Measurements from ENCODE around the gene GIMAP8. TPM values are rescaled to one million over a fixed set of nuclear protein-coding genes. Genes with fewer than 3 reads are reported as not detected.

Gene GIMAP8
- total and polyA plus RNA-seq, 10 donors: 10.9 to 96.0 (median 54.1) TPM

DNA sequence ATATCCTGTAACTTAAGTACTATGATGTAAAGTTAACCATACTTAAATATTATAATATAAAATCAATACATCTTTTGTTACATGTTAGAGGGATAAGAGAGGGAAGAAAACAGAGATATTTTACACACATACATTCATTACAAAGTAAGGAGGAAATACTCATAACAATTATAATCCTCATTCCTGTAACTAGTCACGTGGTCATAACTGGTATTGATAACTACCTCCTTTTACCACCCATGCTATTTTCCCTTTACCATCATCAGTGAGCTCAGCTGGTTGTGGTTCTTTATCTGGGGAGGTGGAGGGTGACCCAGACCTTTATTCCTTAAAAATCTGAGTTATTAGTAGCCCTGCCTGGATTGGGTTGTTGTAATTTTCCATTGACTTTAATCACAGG, 8.3 kb downstream of the GIMAP8 start:
- Histone ChIP-seq H3K4me1 (peaks cover 0 to 43% (median 16%) of the 10 kb centered on the region in 6 donors), H3K36me3 (peaks cover 0 to 77% (median 4%) of the 10 kb centered on the region in 6 donors), H3K9me3 (peaks cover 0 to 62% (median 43%) of the 10 kb centered on the region in 8 donors), H3K27ac (peak overlapping the region in 1 of 8 donors; percentile 28), H3K4me3 (no peak overlapping the region), H3K27me3 (replicated peaks in 1 of 7) (no peaks in the 10 kb centered on the region)
- DNase-seq: no peak
- WGBS, 5 donors: 82 to 91% (median 86%) methylated on average over 1 of the region's 1 CpG
- intact Hi-C loops (cut with DNase I; ENCODE audit: low total_unique reads): loop anchor here (5.0 kb wide), 1 partner anchor 114 kb away; no protein-coding TSS in a partner anchor
- TF ChIP-seq, protein P1, sequence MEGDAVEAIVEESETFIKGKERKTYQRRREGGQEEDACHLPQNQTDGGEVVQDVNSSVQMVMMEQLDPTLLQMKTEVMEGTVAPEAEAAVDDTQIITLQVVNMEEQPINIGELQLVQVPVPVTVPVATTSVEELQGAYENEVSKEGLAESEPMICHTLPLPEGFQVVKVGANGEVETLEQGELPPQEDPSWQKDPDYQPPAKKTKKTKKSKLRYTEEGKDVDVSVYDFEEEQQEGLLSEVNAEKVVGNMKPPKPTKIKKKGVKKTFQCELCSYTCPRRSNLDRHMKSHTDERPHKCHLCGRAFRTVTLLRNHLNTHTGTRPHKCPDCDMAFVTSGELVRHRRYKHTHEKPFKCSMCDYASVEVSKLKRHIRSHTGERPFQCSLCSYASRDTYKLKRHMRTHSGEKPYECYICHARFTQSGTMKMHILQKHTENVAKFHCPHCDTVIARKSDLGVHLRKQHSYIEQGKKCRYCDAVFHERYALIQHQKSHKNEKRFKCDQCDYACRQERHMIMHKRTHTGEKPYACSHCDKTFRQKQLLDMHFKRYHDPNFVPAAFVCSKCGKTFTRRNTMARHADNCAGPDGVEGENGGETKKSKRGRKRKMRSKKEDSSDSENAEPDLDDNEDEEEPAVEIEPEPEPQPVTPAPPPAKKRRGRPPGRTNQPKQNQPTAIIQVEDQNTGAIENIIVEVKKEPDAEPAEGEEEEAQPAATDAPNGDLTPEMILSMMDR (IDR thresholded peaks at IDR 0.05 in 8 of 11, conservative IDR thresholded peaks at IDR 0.05 in 3 of 11): no peak
- TF ChIP-seq POLR2A (IDR thresholded peaks at IDR 0.05) (no peak), POLR2AphosphoS5 (IDR thresholded peaks at IDR 0.05) (no peak)

DNA sequence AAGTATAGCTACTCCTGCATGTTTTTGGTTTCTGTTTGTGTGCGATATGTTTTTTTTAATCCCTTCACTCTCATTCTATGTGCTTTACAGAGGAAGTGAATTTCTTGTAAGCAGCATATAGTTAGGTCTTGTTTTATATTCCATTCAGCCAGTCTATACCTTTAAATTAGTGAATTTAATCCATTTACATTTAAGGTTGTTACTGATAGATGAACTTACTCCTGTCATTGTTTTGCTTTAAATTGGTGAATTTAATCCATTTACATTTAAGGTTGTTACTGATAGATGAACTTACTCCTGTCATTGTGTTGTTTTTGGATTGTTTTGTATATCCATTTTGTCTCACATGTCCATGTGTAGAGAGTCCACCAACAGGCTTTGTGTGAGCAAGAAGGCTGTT, 11.1 kb downstream of the GIMAP8 start:
- peaks cover 7 to 47% (median 28%) of the 10 kb centered on the region in 6 donors for H3K4me1 ChIP-seq
- H3K9me3 ChIP-seq: peaks cover 0 to 55% (median 41%) of the 10 kb centered on the region in 8 donors
- H3K4me3 ChIP-seq: no peak overlapping the region
- intact Hi-C loops (cut with DNase I; ENCODE audit: low total_unique reads): no loop called here
- TF ChIP-seq, protein P1 (IDR thresholded peaks at IDR 0.05 in 8 of 11, conservative IDR thresholded peaks at IDR 0.05 in 3 of 11): no peak
- TF ChIP-seq POLR2AphosphoS5 (IDR thresholded peaks at IDR 0.05) (no peak), POLR2A (IDR thresholded peaks at IDR 0.05) (no peak)
- no peak for DNase-seq
- H3K36me3 ChIP-seq: peaks cover 0 to 72% (median 4%) of the 10 kb centered on the region in 6 donors
- H3K27me3 ChIP-seq (replicated peaks in 1 of 7): no peaks in the 10 kb centered on the region
- 90 to 100% (median 93%) methylated on average over 1 of the region's 1 CpG for WGBS, 5 donors
- no peak overlapping the region for H3K27ac ChIP-seq

DNA sequence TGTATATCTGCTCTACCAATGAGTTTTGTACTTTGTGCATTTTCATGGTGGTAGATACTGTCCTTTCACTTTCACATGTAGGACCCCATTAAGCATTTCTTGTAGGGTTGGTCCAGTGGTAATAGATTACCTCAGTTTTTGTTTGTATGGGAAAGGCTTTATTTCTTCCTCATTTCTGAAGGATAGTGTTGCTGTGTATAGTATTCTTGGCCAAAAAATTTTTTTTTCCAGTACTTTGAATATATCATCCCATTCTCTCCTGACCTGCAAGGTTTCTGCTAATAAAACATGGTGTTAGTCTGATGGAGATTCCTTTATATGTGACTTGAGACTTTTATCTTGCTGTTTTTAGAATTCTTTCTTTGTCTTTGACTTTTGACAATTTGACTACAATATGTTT, 12.0 kb downstream of the GIMAP8 start:
- Histone ChIP-seq H3K4me3 (no peak overlapping the region), H3K4me1 (peaks cover 16 to 51% (median 37%) of the 10 kb centered on the region in 6 donors), H3K9me3 (peaks cover 0 to 48% (median 41%) of the 10 kb centered on the region in 8 donors), H3K27me3 (replicated peaks in 1 of 7) (no peaks in the 10 kb centered on the region), H3K27ac (no peak overlapping the region), H3K36me3 (peaks cover 0 to 77% (median 12%) of the 10 kb centered on the region in 6 donors)
- no peak for DNase-seq
- TF ChIP-seq, protein P1 (IDR thresholded peaks at IDR 0.05 in 8 of 11, conservative IDR thresholded peaks at IDR 0.05 in 3 of 11): no peak
- TF ChIP-seq POLR2A (IDR thresholded peaks at IDR 0.05) (no peak), POLR2AphosphoS5 (IDR thresholded peaks at IDR 0.05) (no peak)
- intact Hi-C loops (cut with DNase I; ENCODE audit: low total_unique reads): no loop called here

DNA sequence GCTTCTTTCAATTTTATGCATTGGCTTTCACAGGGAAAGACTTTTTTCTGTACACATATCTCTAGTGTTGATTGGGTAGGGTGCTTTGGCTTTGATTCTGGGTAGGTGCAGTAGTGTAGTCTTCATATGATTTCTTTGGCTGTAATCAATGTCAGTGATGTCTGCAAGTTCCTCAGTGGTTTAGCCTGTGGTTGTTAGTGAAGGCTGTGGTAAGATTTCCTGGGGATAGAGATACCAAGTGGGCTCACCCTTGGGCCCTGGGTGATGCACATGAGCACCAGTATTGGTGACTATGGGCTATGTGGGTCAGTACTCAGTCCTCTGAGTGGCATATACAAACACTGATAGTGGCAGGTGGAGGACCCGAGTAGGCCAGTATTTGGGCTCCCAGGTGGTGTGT, 13.0 kb downstream of the GIMAP8 start:
- peaks cover 0 to 80% (median 14%) of the 10 kb centered on the region in 6 donors for H3K36me3 ChIP-seq
- H3K4me3 ChIP-seq: peak overlapping the region in 1 of 8 donors; percentile 21
- DNase-seq: no peak
- peaks cover 26 to 51% (median 44%) of the 10 kb centered on the region in 6 donors for H3K4me1 ChIP-seq
- no peaks in the 10 kb centered on the region for H3K27me3 ChIP-seq (replicated peaks in 1 of 7)
- TF ChIP-seq POLR2A (IDR thresholded peaks at IDR 0.05): no peak
- no peak for TF ChIP-seq POLR2AphosphoS5 (IDR thresholded peaks at IDR 0.05)
- TF ChIP-seq, protein P1 (IDR thresholded peaks at IDR 0.05 in 8 of 11, conservative IDR thresholded peaks at IDR 0.05 in 3 of 11): no peak
- intact Hi-C loops (cut with DNase I; ENCODE audit: low total_unique reads): no loop called here
- H3K9me3 ChIP-seq: peaks cover 0 to 48% (median 41%) of the 10 kb centered on the region in 8 donors
- WGBS, 5 donors: 67 to 97% (median 85%) methylated on average over 1 of the region's 1 CpG
- H3K27ac ChIP-seq: peak overlapping the region in 3 of 8 donors; percentile 14 to 74 (median 57)
